ENCODE results near the gene ZKSCAN1. TPM values are rescaled to one million over a fixed set of nuclear protein-coding genes. Genes with fewer than 3 reads are reported as not detected.

The ZKSCAN1 gene
- total and polyA plus RNA-seq, 3 donors from 2014 or later = 30.7 to 71.3 (median 65.3) TPM

DNA sequence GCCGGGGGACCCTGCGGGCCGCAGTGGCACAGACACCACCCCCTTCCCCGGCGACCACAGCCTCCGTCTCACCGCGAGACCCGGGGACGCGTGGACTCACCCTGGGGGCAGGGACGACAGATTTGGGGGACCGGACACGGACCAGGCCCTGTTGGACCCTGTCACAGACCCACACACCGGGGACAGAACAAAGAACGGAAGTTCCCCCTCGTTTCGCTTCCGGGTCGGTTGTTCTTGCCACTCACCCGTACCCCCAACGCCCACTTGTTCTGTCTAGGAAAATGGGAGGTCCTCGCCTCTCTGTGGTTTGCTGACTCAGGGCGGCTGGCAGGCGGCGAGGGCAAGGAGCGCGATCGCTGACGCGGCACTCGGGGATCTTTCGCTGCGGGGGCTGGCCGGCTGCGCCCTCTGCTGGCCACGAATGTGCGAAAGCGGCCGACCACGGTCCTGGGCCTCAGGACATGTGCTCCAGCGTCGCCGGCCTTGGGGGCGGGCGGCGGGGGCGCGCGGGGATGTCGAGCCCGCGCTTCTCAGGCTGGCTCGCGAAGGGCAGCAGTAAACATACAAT, 66.2 kb downstream of the ZKSCAN1 start, which contains the start of gene ZNF3:
Gene ZNF3 (minus strand): TSS at position 189 of the 568 bp plus-strand sequence. CDS start 4,366 bp downstream, outside the sequence.
- H3K9me3 ChIP-seq = no peaks in the 10 kb centered on the region
- TF ChIP-seq POLR2A (IDR thresholded peaks at IDR 0.05) = no peak
- TF ChIP-seq, protein P1, sequence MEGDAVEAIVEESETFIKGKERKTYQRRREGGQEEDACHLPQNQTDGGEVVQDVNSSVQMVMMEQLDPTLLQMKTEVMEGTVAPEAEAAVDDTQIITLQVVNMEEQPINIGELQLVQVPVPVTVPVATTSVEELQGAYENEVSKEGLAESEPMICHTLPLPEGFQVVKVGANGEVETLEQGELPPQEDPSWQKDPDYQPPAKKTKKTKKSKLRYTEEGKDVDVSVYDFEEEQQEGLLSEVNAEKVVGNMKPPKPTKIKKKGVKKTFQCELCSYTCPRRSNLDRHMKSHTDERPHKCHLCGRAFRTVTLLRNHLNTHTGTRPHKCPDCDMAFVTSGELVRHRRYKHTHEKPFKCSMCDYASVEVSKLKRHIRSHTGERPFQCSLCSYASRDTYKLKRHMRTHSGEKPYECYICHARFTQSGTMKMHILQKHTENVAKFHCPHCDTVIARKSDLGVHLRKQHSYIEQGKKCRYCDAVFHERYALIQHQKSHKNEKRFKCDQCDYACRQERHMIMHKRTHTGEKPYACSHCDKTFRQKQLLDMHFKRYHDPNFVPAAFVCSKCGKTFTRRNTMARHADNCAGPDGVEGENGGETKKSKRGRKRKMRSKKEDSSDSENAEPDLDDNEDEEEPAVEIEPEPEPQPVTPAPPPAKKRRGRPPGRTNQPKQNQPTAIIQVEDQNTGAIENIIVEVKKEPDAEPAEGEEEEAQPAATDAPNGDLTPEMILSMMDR (IDR thresholded peaks at IDR 0.05) = peak; percentile 93 to 98 (median 95)
- peak; percentile 99 for DNase-seq
- peak within 1 kb of the TSS in 1 of 2 donors; percentile 71 for H3K27ac ChIP-seq
- intact Hi-C loops (cut with DNase I; ENCODE audit: low total_unique reads) = loop anchor here (10.0 kb wide), 1 partner anchor 87 kb away; no protein-coding TSS in a partner anchor
- H3K27me3 ChIP-seq = no peaks in the 10 kb centered on the region
- WGBS, 2 donors = 1% methylated on average over 18 to 35 of the region's 55 CpGs
- no peaks in the 10 kb centered on the region for H3K36me3 ChIP-seq (ENCODE audit: low read depth, missing control alignments)
- H3K4me3 ChIP-seq = peak within 1 kb of the TSS; percentile 95 to 97
- H3K4me1 ChIP-seq = peaks cover 17% of the 10 kb centered on the region

DNA sequence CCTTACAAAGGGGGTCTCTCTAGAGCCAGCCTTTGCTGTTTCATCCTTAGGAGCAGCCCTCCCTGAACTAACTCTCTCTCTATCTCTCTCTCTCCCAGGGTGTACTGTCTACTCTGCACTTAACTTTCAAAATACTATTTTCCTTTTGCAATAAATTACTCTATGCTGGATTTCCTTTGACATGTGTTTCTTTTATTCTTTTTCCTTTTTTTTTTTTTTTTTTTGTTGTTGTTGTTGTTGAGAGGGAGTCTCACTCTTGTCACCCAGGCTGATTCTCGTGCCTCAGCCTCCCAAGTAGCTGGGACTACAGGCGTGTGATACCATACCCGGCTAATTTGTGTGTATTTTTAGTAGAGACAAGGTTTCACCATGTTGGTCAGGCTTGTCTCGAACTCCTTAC, 67.6 kb downstream of the ZKSCAN1 start:
- no peak for DNase-seq
- Histone ChIP-seq H3K36me3 (ENCODE audit: low read depth, missing control alignments) (no peaks in the 10 kb centered on the region), H3K27ac (peak overlapping the region in 1 of 2 donors; percentile 67), H3K27me3 (no peaks in the 10 kb centered on the region), H3K4me1 (peaks cover 17% of the 10 kb centered on the region), H3K9me3 (no peaks in the 10 kb centered on the region), H3K4me3 (peak overlapping the region in 1 of 2 donors; percentile 97)
- TF ChIP-seq POLR2A (IDR thresholded peaks at IDR 0.05) = no peak
- TF ChIP-seq, protein P1 (IDR thresholded peaks at IDR 0.05) = no peak
- intact Hi-C loops (cut with DNase I; ENCODE audit: low total_unique reads) = loop anchor here (10.0 kb wide), 1 partner anchor 88 kb away; no protein-coding TSS in a partner anchor
- 66% methylated on average over 4 of the region's 4 CpGs for WGBS, 2 donors

DNA sequence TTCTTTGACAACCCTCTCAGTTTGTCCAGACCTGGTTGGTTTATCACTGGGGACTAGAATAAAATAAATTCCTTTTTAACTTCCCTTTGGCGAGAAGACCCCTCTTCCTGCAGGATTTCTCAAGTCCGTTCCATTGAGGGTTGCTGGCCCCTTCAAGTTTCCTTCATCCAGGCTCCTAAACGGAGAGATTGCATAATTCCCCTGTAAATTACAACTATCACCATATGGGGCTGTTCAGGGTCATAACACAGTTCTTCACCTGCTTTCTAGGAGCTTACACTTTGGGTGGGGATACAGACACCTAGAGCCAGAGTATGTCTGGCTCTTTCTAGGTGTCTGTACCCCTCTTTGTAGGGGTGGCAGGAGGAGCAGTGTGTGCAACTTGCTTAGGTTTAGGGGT, 70.1 kb downstream of the ZKSCAN1 start:
- H3K27me3 ChIP-seq = no peaks in the 10 kb centered on the region
- intact Hi-C loops (cut with DNase I; ENCODE audit: low total_unique reads) = loop anchor here (5.0 to 10.0 kb wide), 2 partner anchors 42 to 91 kb away; partner anchors contain the start of gene MBLAC1

DNA sequence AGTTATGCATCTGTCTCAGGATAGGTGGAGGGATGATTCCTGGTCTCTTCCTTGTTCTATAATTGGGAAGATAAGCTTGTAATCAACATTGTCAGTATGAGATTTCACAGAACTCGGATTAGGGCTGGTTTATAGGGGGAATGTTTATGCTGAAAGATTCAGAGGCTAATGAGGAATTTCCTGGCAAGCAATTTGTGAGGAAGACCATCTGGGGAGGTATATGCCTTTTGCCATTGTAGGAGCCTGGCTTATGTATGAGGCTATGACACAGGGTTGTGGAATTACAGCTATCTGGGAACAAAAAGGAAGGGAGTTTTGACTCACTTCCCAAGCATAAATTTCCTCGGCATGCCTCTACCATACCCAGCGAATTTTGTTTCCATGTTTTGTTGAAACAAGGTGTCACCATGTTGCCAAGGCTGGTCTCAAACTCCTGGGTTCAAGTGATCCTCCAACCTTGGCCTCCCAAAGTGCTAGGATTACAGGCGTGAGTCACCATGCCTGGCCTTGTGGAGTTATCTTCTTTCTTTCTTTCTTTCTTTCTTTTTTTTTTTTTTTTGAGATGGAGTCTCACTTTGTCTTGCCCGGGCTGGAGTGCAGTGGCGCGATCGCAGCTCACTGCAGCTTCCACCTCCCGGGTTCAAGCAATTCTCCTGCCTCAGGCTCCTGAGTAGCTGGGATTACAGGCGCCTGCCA, 71.8 kb downstream of the ZKSCAN1 start:
- H3K27me3 ChIP-seq = no peaks in the 10 kb centered on the region
- no peak for TF ChIP-seq POLR2A (IDR thresholded peaks at IDR 0.05)
- TF ChIP-seq, protein P1 (IDR thresholded peaks at IDR 0.05) = no peak
- no peak overlapping the region for H3K4me3 ChIP-seq
- H3K4me1 ChIP-seq = peaks cover 20% of the 10 kb centered on the region
- no peaks in the 10 kb centered on the region for H3K36me3 ChIP-seq (ENCODE audit: low read depth, missing control alignments)
- intact Hi-C loops (cut with DNase I; ENCODE audit: low total_unique reads) = loop anchor here (5.0 to 10.0 kb wide), 2 partner anchors 40 to 92 kb away; partner anchors contain the start of gene MBLAC1
- H3K27ac ChIP-seq = no peak overlapping the region
- no peak for DNase-seq
- WGBS, 2 donors = 63 to 64% methylated on average over 10 of the region's 10 CpGs
- no peaks in the 10 kb centered on the region for H3K9me3 ChIP-seq

More for the DNA sequence above, 70.1 kb downstream of the ZKSCAN1 start:
- no peak for DNase-seq
- Histone ChIP-seq H3K27ac (no peak overlapping the region), H3K36me3 (ENCODE audit: low read depth, missing control alignments) (no peaks in the 10 kb centered on the region), H3K4me1 (peaks cover 23% of the 10 kb centered on the region), H3K9me3 (no peaks in the 10 kb centered on the region), H3K4me3 (no peak overlapping the region)
- WGBS, 2 donors = 56 to 57% methylated on average over 3 of the region's 3 CpGs
- TF ChIP-seq, protein P1 (IDR thresholded peaks at IDR 0.05) = no peak
- TF ChIP-seq POLR2A (IDR thresholded peaks at IDR 0.05) = no peak

All from testis (tissue), 3 donors.